ENCODE measurements around the gene FAM83E. TPM values are rescaled to one million over a fixed set of nuclear protein-coding genes. Genes with fewer than 3 reads are reported as not detected.

The FAM83E gene
- total RNA-seq, 4 donors from 2014 or later: 0.15 TPM; not detected in 3

DNA sequence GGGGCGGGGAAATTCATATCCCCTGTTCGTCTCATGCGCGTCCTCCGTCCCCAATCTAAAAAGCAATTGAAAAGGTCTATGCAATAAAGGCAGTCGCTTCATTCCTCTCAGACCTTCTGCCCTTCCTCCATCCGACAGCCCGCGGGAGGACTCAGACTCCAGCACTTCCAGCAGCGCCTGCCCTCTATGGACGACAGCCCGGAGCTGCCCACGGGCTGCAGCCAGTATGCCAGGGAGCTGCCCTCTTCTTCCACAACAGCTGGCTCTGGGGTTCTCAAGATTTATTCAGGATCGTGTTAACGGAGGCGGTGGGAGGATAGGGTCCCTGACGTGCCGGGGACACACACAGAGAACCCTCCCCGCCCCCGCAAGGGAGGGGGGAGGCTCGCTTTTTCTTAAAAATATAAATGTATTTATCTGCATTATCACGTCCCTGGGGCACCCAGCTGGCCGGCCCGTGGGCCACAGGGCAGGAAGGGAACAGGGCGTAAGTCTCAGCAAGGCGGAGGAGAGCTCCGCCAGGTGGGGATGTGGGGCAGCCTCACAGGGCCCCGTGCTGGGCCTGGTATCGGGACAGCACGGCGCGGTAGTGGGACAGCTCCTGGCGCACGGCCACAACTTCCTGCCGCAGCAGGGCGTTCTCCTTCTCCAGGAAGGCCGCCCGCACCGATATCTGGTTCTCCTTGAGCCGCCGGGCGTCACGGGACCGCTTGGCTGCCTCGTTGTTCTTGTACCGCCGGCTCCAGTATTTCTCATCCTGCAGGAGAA lies 15.6 kb upstream of the FAM83E start:
- Histone ChIP-seq H3K36me3 (peaks cover 0 to 4% of the 10 kb centered on the region in 2 donors), H3K9me3 (no peaks in the 10 kb centered on the region), H3K4me1 (peaks cover 51 to 55% of the 10 kb centered on the region in 2 donors), H3K27ac (peak overlapping the region; percentile 97 to 100 (median 100)), H3K4me3 (peak overlapping the region in 2 of 4 donors; percentile 9 to 40), H3K27me3 (no peaks in the 10 kb centered on the region)
- intact Hi-C loops (cut with DNase I; ENCODE audit: low total_unique reads) (loop anchor here (10.0 kb wide), 1 partner anchor 1244 kb away; the partner anchor contains the start of genes AKT1S1 and TBC1D17), in situ Hi-C loops (cut with MboI; ENCODE audit: low sequenced_read_pairs in 4 of 4) (loop anchor here in 1 of 4 donors (25.0 kb wide), 1 partner anchor 107 kb away; the partner anchor contains the start of genes IZUMO1 and RASIP1)
- ATAC-seq (no peak), DNase-seq (peak; percentile 64 to 75)
- TF ChIP-seq POLR2A (IDR thresholded peaks at IDR 0.05) (no peak), CTCF (IDR thresholded peaks at IDR 0.05 in 4 of 5, conservative IDR thresholded peaks at IDR 0.05 in 1 of 5) (peak in 3 of 5 experiments; percentile 13 to 37 (median 15))

DNA sequence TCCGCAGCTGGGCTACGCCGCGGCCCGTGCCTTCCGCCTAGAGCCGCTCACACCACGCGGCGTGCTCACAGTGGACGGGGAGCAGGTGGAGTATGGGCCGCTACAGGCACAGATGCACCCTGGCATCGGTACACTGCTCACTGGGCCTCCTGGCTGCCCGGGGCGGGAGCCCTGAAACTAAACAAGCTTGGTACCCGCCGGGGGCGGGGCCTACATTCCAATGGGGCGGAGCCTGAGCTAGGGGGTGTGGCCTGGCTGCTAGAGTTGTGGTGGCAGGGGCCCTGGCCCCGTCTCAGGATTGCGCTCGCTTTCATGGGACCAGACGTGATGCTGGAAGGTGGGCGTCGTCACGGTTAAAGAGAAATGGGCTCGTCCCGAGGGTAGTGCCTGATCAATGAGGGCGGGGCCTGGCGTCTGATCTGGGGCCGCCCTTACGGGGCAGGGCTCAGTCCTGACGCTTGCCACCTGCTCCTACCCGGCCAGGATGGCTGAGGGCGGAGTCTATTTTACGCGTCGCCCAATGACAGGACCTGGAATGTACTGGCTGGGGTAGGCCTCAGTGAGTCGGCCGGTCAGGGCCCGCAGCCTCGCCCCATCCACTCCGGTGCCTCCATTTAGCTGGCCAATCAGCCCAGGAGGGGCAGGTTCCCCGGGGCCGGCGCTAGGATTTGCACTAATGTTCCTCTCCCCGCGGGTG lies 14.9 kb upstream of the FAM83E start:
- DNase-seq: peak in 1 of 2 donors; percentile 81
- H3K27ac ChIP-seq: peak overlapping the region; percentile 97 to 100 (median 100)
- ATAC-seq: peak in 1 of 2 donors; percentile 9
- TF ChIP-seq CTCF (IDR thresholded peaks at IDR 0.05 in 4 of 5, conservative IDR thresholded peaks at IDR 0.05 in 1 of 5) (no peak), POLR2A (IDR thresholded peaks at IDR 0.05) (no peak)
- peaks cover 54 to 59% of the 10 kb centered on the region in 2 donors for H3K4me1 ChIP-seq
- in situ Hi-C loops (cut with MboI; ENCODE audit: low sequenced_read_pairs in 4 of 4): loop anchor here in 1 of 4 donors (25.0 kb wide), 1 partner anchor 108 kb away; the partner anchor contains the start of genes IZUMO1 and RASIP1
- H3K4me3 ChIP-seq: peak overlapping the region in 1 of 4 donors; percentile 40
- no peaks in the 10 kb centered on the region for H3K9me3 ChIP-seq
- H3K36me3 ChIP-seq: peaks cover 0 to 4% of the 10 kb centered on the region in 2 donors
- intact Hi-C loops (cut with DNase I; ENCODE audit: low total_unique reads): loop anchor here (10.0 kb wide), 1 partner anchor 1245 kb away; the partner anchor contains the start of genes AKT1S1 and TBC1D17
- no peaks in the 10 kb centered on the region for H3K27me3 ChIP-seq

DNA sequence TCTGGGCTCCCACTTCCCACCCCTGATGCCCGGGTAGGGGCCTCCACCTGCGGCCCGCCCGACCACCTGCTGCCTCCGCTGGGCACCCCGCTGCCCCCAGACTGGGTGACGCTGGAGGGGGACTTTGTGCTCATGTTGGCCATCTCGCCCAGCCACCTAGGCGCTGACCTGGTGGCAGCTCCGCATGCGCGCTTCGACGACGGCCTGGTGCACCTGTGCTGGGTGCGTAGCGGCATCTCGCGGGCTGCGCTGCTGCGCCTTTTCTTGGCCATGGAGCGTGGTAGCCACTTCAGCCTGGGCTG lies 14.4 kb upstream of the FAM83E start:
- intact Hi-C loops (cut with DNase I; ENCODE audit: low total_unique reads) (no loop called here), in situ Hi-C loops (cut with MboI; ENCODE audit: low sequenced_read_pairs in 4 of 4) (loop anchor here in 1 of 4 donors (25.0 kb wide), 1 partner anchor 108 kb away; the partner anchor contains the start of genes IZUMO1 and RASIP1)
- H3K4me3 ChIP-seq: no peak overlapping the region
- DNase-seq (no peak), ATAC-seq (no peak)
- TF ChIP-seq POLR2A (IDR thresholded peaks at IDR 0.05) (no peak), CTCF (IDR thresholded peaks at IDR 0.05 in 4 of 5, conservative IDR thresholded peaks at IDR 0.05 in 1 of 5) (no peak)
- no peaks in the 10 kb centered on the region for H3K27me3 ChIP-seq
- H3K27ac ChIP-seq: peak overlapping the region; percentile 97 to 100 (median 100)
- peaks cover 53 to 59% of the 10 kb centered on the region in 2 donors for H3K4me1 ChIP-seq
- H3K36me3 ChIP-seq: peaks cover 0 to 4% of the 10 kb centered on the region in 2 donors
- no peaks in the 10 kb centered on the region for H3K9me3 ChIP-seq

GRCh38 chr19:48628486-48629296 lies 13.8 kb upstream of the FAM83E start:
- Histone ChIP-seq H3K27me3 (no peaks in the 10 kb centered on the region), H3K9me3 (no peaks in the 10 kb centered on the region), H3K4me1 (peaks cover 50 to 56% of the 10 kb centered on the region in 2 donors), H3K27ac (peak overlapping the region in 2 of 4 donors; percentile 99 to 100), H3K36me3 (peaks cover 0 to 4% of the 10 kb centered on the region in 2 donors), H3K4me3 (no peak overlapping the region)
- DNase-seq (no peak), ATAC-seq (no peak)
- in situ Hi-C loops (cut with MboI; ENCODE audit: low sequenced_read_pairs in 4 of 4) (loop anchor here in 1 of 4 donors (25.0 kb wide), 1 partner anchor 109 kb away; the partner anchor contains the start of genes IZUMO1 and RASIP1), intact Hi-C loops (cut with DNase I; ENCODE audit: low total_unique reads) (no loop called here)
- no peak for TF ChIP-seq CTCF (IDR thresholded peaks at IDR 0.05 in 4 of 5, conservative IDR thresholded peaks at IDR 0.05 in 1 of 5)
- TF ChIP-seq POLR2A (IDR thresholded peaks at IDR 0.05): no peak
